ENCODE data around the gene DTX3.

- no peak for TF ChIP-seq CTCF (conservative IDR thresholded peaks at IDR 0.05)
- no peak for TF ChIP-seq EZH2 (IDR thresholded peaks at IDR 0.05; ENCODE audit: low read depth)
Measured at GRCh38 chr12:57610554-57611107, 6.0 kb downstream of the DTX3 start.

Measured in PC-9 (cell line).